ENCODE measurements around the gene URB1. TPM values are rescaled to one million over a fixed set of nuclear protein-coding genes. Genes with fewer than 3 reads are reported as not detected.

URB1 gene
- total and polyA plus RNA-seq, 2 experiments from 2014 or later: 7.7 to 44.1 TPM

- H3K27ac Mint-ChIP-seq: no peak overlapping the region
- no peak for DNase-seq (ENCODE audit: low spot score)
- H3K4me3 Mint-ChIP-seq: no peak overlapping the region
- peaks cover 5% of the 10 kb centered on the region for H3K27me3 Mint-ChIP-seq (ENCODE audit: insufficient read depth, low read depth, poor library complexity)
- peaks cover 7% of the 10 kb centered on the region; the same call in 1 of the 2 replicates for H4K20me1 ChIP-seq (replicated peaks; ENCODE audit: insufficient read depth)
- H3K27ac ChIP-seq (ENCODE audit: low read depth): no peak overlapping the region
- ATAC-seq: no peak
- no peaks in the 10 kb centered on the region for H3F3A ChIP-seq (replicated peaks; ENCODE audit: low read depth)
- H3K27me3 ChIP-seq (ENCODE audit: insufficient read depth): no peaks in the 10 kb centered on the region
- H3K36me3 Mint-ChIP-seq (ENCODE audit: low read depth): peaks cover 80% of the 10 kb centered on the region
- H3K79me2 ChIP-seq (replicated peaks; ENCODE audit: insufficient read depth): peaks cover 2% of the 10 kb centered on the region; the same call in 1 of the 2 replicates
- no peaks in the 10 kb centered on the region for H3K4me1 ChIP-seq (ENCODE audit: insufficient read depth)
- no peaks in the 10 kb centered on the region for H3K9me3 Mint-ChIP-seq
- no peak overlapping the region for H3K4me2 ChIP-seq
- no peaks in the 10 kb centered on the region for H3K9me2 ChIP-seq (ENCODE audit: insufficient read depth)
- H2AFZ ChIP-seq: no peak overlapping the region
- H3K36me3 ChIP-seq (ENCODE audit: insufficient read depth): peaks cover 37% of the 10 kb centered on the region
- H3K4me1 Mint-ChIP-seq: peaks cover 19% of the 10 kb centered on the region
- H3K4me3 ChIP-seq: no peak overlapping the region
- TF ChIP-seq CREB1 (CRISPR knock-in tag; IDR thresholded peaks at IDR 0.05; ENCODE audit: low read depth) (no peak), POLR2AphosphoS5 (IDR thresholded peaks at IDR 0.05; ENCODE audit: low read depth) (no peak), REST (IDR thresholded peaks at IDR 0.05; ENCODE audit: unreplicated experiment) (no peak), JUNB (IDR thresholded peaks at IDR 0.05; ENCODE audit: unreplicated experiment) (no peak), ZNF114 (CRISPR knock-in tag; IDR thresholded peaks at IDR 0.05) (no peak), EZH2phosphoT487 (IDR thresholded peaks at IDR 0.05; ENCODE audit: unreplicated experiment) (no peak), NANOG (IDR thresholded peaks at IDR 0.05; ENCODE audit: borderline replicate concordance) (no peak), STAT1 (IDR thresholded peaks at IDR 0.05; ENCODE audit: unreplicated experiment) (no peak), ZNF462 (CRISPR knock-in tag; IDR thresholded peaks at IDR 0.05) (no peak), ZNF331 (CRISPR knock-in tag; IDR thresholded peaks at IDR 0.05; ENCODE audit: low read depth) (no peak), EZH2 (IDR thresholded peaks at IDR 0.05; ENCODE audit: low read depth, unreplicated experiment) (no peak), CTCF (conservative IDR thresholded peaks at IDR 0.05; ENCODE audit: low read depth in 2 of 2) (no peak), ETS1 (IDR thresholded peaks at IDR 0.05) (no peak)
Observed at GRCh38 chr21:32338209-32338921, 54.4 kb downstream of the URB1 start.
